Cardiac fibroblast (primary cell): ENCODE data around the gene GRIK1.

ENCODE experiments used
- DNase-seq, 2 donors: peaks; one replicate each; pipeline versions ENCODE4 v3.0.0 to v3.0.0-alpha.2; 2010; ENCODE audit warnings: low read depth in 2 of 2
- H3K4me3 ChIP-seq, 2 donors: replicated peaks in 1 of 2; 1 replicate in 1 of 2; 2 replicates in 1 of 2; pipeline ENCODE4 v1.5.1; 2011; ENCODE audit warnings: low read depth in 2 of 2, low read length in 2 of 2, mild to moderate bottlenecking in 2 of 2, moderate library complexity in 1 of 2
- TF ChIP-seq, protein P1 (sequence below): IDR thresholded peaks from one replicate; pipeline ENCODE4 v1.5.1; 2011; ENCODE audit warnings: low read depth, mild to moderate bottlenecking, low read length, inconsistent platforms

Gene GRIK1

DNA sequence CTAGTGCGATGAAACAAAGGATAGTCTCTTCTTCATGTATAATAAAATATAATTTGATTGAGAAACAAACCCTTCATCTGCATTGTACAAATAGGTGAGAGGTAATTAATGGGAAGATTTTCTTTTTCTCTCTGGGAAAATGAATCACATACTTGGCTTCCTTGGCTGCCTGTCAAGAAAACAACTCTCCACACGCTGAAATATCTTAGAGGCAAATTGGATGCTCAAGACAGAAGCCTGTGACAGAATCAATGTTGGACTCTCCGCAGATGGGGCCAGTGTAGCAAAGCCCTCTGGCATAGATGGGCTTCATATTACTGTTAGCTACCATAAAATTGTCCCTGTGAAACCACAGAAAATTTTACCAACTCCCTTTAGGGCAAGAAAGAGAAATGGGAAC, 186.6 kb downstream of the GRIK1 start:
- TF ChIP-seq, protein P1, sequence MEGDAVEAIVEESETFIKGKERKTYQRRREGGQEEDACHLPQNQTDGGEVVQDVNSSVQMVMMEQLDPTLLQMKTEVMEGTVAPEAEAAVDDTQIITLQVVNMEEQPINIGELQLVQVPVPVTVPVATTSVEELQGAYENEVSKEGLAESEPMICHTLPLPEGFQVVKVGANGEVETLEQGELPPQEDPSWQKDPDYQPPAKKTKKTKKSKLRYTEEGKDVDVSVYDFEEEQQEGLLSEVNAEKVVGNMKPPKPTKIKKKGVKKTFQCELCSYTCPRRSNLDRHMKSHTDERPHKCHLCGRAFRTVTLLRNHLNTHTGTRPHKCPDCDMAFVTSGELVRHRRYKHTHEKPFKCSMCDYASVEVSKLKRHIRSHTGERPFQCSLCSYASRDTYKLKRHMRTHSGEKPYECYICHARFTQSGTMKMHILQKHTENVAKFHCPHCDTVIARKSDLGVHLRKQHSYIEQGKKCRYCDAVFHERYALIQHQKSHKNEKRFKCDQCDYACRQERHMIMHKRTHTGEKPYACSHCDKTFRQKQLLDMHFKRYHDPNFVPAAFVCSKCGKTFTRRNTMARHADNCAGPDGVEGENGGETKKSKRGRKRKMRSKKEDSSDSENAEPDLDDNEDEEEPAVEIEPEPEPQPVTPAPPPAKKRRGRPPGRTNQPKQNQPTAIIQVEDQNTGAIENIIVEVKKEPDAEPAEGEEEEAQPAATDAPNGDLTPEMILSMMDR, result no peak
- H3K4me3 ChIP-seq, result no peak overlapping the region
- DNase-seq, result peak in 1 of 2 donors; percentile 32

DNA sequence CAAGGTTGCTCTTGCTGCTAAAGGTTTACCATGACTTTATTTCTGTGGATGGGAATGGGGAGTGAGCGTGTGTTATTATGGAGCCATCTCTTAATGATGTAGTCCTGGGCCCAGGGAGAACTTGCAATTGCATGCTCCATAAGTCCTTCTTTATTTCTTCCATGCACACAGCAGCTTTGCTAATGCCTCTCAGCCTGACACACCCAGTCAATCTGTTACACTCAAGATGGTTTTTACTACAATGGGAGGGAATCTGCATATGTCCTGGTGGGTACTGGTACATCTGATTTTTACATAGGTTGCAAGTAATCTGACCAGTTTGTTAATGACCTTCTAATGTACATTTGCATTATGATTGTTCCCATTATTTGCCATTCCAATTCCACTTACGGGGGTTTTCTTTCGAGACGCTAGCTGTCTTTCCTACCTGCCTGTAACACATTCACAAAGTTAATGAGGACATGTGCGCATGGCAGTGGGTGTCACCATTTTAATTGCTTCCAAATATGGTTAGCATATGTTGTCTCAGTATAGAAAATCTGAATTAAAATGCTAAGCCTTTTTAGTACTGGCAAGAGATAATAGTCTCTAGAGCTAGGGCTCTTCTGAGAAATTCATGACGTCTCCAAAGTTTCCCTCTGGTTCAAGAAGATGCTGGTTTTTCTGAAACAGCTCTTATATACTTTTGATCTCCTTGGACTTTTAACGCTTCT, 188.2 kb downstream of the GRIK1 start:
- TF ChIP-seq, protein P1, result no peak
- DNase-seq, result no peak
- no peak overlapping the region for H3K4me3 ChIP-seq

DNA sequence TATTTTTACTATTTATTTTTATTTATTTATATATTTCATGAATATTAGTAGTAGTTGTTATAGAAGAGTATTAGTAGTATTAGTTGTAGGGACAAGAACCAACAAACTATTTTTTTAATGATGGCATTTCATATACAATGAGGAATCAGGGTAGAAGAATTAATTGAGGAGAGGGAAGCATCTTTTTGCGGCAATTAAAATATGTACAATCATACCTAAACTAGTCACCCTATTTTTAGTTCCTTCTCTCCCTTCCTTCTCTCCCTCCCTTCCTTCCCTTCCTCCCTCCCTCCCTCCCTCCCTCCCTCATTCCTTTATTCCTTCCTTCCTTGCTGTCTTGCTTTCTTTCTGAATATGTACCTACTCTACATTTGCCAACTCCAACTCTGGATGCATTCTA, 189.8 kb downstream of the GRIK1 start:
- TF ChIP-seq, protein P1, result no peak
- no peak for DNase-seq
- H3K4me3 ChIP-seq, result no peak overlapping the region

DNA sequence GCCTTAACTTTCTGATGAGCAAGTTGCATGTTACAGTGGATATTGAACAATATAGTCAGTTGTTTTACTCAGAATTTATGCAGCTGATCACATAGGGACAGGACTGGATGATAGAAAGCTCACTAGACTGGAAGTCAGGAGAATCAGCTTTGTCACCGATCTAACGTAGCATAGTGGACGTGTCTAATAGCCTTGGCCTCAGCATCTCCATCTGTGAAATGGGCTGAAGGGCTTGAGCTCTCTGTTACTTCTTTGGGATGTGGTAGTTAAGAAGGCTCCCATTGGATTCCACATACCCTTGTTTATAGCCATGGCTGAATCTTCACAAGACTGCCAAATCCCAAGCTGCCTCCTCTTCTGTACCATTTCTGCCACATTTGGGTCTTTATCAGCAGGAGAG, 190.6 kb downstream of the GRIK1 start:
- TF ChIP-seq, protein P1, result no peak
- H3K4me3 ChIP-seq, result no peak overlapping the region
- no peak for DNase-seq

DNA sequence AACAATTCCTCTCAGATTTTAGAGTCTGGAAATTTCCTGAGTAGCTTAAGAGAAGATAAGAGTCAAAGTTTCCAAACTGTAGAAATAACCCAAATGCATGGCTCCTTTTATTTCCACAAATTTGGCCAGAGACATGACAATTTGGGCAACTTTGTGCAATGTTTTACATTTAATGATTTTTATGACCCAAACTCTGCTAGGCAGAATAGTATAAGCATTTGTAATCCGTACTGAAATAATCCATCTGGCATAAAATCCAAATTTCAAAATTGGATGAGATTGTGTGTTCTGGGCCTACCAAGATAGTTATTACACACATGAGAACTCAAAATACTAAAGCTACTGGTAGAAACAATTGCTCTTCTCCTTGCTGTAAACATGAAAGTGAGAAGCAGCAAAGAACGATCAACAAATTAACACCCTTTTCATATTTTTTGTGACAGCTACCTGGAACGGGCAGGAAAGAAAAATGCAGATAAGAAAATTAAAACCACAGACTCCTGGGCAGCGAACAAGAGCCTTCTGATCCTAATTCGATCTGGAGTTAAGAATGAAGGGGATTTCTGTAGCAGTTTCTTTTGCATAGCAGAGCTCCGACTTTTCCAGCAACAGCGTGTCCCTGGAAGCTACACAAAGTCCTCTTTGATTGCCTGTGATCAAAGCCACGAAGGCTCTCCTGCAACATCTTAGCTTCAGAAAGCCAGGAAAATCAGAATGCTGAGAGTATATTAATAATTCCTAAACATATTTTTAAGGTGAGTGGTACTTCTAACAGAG, 191.2 kb downstream of the GRIK1 start:
- no peak for DNase-seq
- TF ChIP-seq, protein P1, result no peak
- H3K4me3 ChIP-seq, result no peak overlapping the region

DNA sequence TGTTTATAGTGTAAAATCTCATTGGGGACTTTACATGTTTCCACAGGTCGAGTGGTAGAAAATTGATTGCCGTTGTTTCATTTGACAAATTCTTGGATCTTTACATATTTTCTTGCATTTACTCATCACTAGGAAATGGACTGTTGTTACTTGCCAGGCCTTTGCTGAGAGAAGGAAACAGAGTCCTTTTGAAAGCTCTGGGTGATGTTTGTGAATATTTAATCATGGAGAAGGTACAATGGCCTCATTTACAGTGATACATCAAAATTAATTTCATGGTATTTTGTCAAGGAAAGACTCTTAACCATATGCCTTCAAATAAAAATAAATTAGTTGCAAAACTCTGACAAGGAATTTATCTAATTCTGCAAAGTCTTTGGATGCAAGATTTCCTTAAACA, 198.0 kb downstream of the GRIK1 start:
- no peak for DNase-seq
- no peak overlapping the region for H3K4me3 ChIP-seq
- TF ChIP-seq, protein P1, result no peak
